Renal cortex interstitium (tissue), 15 donors: ENCODE data around the gene TPTE2. TPM values are rescaled to one million over a fixed set of nuclear protein-coding genes. Genes with fewer than 3 reads are reported as not detected.
A peak's percentile ranks its signal among the peaks of the same experiment; 100 is the strongest.
"Not testable (repeated sequence)": the region's sequence is repeated elsewhere in the genome, so short reads cannot be mapped to it uniquely, and the experiment has no call there.

Experiments used
- DNase-seq, 11 donors: peaks; one replicate each; pipeline ENCODE4 v3.0.0-alpha.2; 2013; ENCODE audit warnings: low read depth in 9 of 11, low spot score in 4 of 11; ENCODE audit errors: extremely low read depth in 1 of 11
- long read RNA-seq, 16 experiments: transcript quantifications; one replicate each; lab custom pipeline, GENCODE V29; 2026
- polyA plus RNA-seq, 3 donors: library from polyadenylated mRNA; unstranded; fragments of 120-200 nt; gene quantifications; one replicate each; pipeline ENCODE4 v1.2.1, GENCODE V29; 2013; ENCODE audit not compliant: insufficient read length in 3 of 3

TPTE2 gene
- polyA plus RNA-seq, result under 1 TPM; 0.17 to 0.50 (median 0.27) TPM
- long read RNA-seq, donor 1, result 0 reads
- long read RNA-seq, donor 2, result 0 reads
- long read RNA-seq, donor 3, result 0 reads
- long read RNA-seq, donor 4, result 0 reads
- long read RNA-seq, donor 5, result 0 reads
- long read RNA-seq, donor 6, result 0 reads
- long read RNA-seq, donor 7, result 0 reads
- long read RNA-seq, donor 8, result 0 reads
- long read RNA-seq, donor 9, result 0 reads
- long read RNA-seq, donor 10, result 0 reads
- long read RNA-seq, donor 11, result 0 reads
- long read RNA-seq, donor 12, result 0 reads
- long read RNA-seq, donor 13, result 0 reads
- long read RNA-seq, donor 14, result 0 reads
- long read RNA-seq, donor 15, result 0 reads
- long read RNA-seq, donor 16, result 0 reads

GRCh38 chr13:19561127-19561582, at the start of gene TPTE2:
TPTE2 (minus strand) TSS chr13:19561532; CDS start chr13:19503234, 58,298 bp downstream.
- not testable (repeated sequence) for DNase-seq

GRCh38 chr13:19607523-19608078, 46.3 kb upstream of the TPTE2 start:
- DNase-seq, result no peak

- DNase-seq, result no peak
These were observed 45.4 kb upstream of the TPTE2 start for GRCh38 chr13:19606737-19607136.

- DNase-seq, result no peak
These were observed 44.8 kb upstream of the TPTE2 start for GRCh38 chr13:19606152-19606551.

- no peak for DNase-seq
These were observed 44.0 kb upstream of the TPTE2 start for GRCh38 chr13:19605161-19605955.

GRCh38 chr13:19604306-19604705, 43.0 kb upstream of the TPTE2 start:
- no peak for DNase-seq

- peak in 4 of 11 donors; percentile 38 to 56 (median 50) for DNase-seq
These were observed 40.7 kb upstream of the TPTE2 start for GRCh38 chr13:19601749-19602725.

GRCh38 chr13:19597523-19597922, 36.2 kb upstream of the TPTE2 start:
- no peak for DNase-seq

GRCh38 chr13:19596960-19597361, 35.6 kb upstream of the TPTE2 start:
- DNase-seq, result no peak

GRCh38 chr13:19596086-19596485, 34.8 kb upstream of the TPTE2 start:
- no peak for DNase-seq

GRCh38 chr13:19592657-19593180, 31.4 kb upstream of the TPTE2 start:
- DNase-seq, result no peak

- no peak for DNase-seq
These were observed 30.5 kb upstream of the TPTE2 start for GRCh38 chr13:19591864-19592263.

- DNase-seq, result no peak
These were observed 29.1 kb upstream of the TPTE2 start for GRCh38 chr13:19590423-19590822.

- DNase-seq, result no peak
These were observed 28.0 kb upstream of the TPTE2 start for GRCh38 chr13:19589312-19589711.

GRCh38 chr13:19587635-19588300, 26.4 kb upstream of the TPTE2 start:
- DNase-seq, result peak in 1 of 11 donors; percentile 32

- no peak for DNase-seq
These were observed 25.7 kb upstream of the TPTE2 start for GRCh38 chr13:19586904-19587634.

- DNase-seq, result no peak
These were observed 20.3 kb upstream of the TPTE2 start for GRCh38 chr13:19581675-19582074.
